Choroid plexus epithelial cell (primary cell): ENCODE measurements around the gene ELK4.

Experiments used
- DNase-seq: peaks from one replicate; pipeline ENCODE4 v3.0.0-alpha.2; 2010; ENCODE audit warnings: low read depth
- H3K4me3 ChIP-seq: 2 replicates; pipeline ENCODE4 v1.5.1; 2011; ENCODE audit warnings: low read depth, mild to moderate bottlenecking, control low read depth, low read length, moderate library complexity
- CTCF ChIP-seq: conservative IDR thresholded peaks from 2 replicates; pipeline ENCODE4 v1.5.1; 2011; ENCODE audit warnings: low read depth, mild to moderate bottlenecking, control low read depth, inconsistent platforms, low read length, moderate library complexity

ELK4 gene

GRCh38 chr1:205598841-205599668, 32.8 kb downstream of the ELK4 start:
- no peak for TF ChIP-seq CTCF
- peak; percentile 93 for DNase-seq
- no peak overlapping the region for H3K4me3 ChIP-seq

GRCh38 chr1:205597691-205598314, 34.0 kb downstream of the ELK4 start:
- H3K4me3 ChIP-seq = no peak overlapping the region
- DNase-seq = no peak
- no peak for TF ChIP-seq CTCF

- TF ChIP-seq CTCF = no peak
- no peak for DNase-seq
- H3K4me3 ChIP-seq = no peak overlapping the region
Measured at GRCh38 chr1:205596876-205597275, 34.9 kb downstream of the ELK4 start.

- DNase-seq = no peak
- no peak overlapping the region for H3K4me3 ChIP-seq
- TF ChIP-seq CTCF = no peak
Measured at GRCh38 chr1:205595861-205596260, 36.0 kb downstream of the ELK4 start.

GRCh38 chr1:205595435-205595834, 36.4 kb downstream of the ELK4 start:
- no peak for TF ChIP-seq CTCF
- DNase-seq = no peak

GRCh38 chr1:205594846-205595245, 37.0 kb downstream of the ELK4 start:
- no peak overlapping the region for H3K4me3 ChIP-seq
- TF ChIP-seq CTCF = no peak
- no peak for DNase-seq

More at GRCh38 chr1:205595435-205595834, 36.4 kb downstream of the ELK4 start:
- no peak overlapping the region for H3K4me3 ChIP-seq
